Erythroblast (primary cell): Measurements from ENCODE around the gene TRAF3IP1.

Experiments
- GATA1 ChIP-seq: IDR thresholded peaks from 2 replicates; pipeline ENCODE4 v1.6.1; 2011; ENCODE audit warnings: low read depth, mild to moderate bottlenecking, control low read depth, low read length, moderate library complexity
- POLR2A ChIP-seq: IDR thresholded peaks from 2 replicates; pipeline ENCODE4 v1.6.1; 2011; ENCODE audit warnings: mild to moderate bottlenecking, low read length

DNA sequence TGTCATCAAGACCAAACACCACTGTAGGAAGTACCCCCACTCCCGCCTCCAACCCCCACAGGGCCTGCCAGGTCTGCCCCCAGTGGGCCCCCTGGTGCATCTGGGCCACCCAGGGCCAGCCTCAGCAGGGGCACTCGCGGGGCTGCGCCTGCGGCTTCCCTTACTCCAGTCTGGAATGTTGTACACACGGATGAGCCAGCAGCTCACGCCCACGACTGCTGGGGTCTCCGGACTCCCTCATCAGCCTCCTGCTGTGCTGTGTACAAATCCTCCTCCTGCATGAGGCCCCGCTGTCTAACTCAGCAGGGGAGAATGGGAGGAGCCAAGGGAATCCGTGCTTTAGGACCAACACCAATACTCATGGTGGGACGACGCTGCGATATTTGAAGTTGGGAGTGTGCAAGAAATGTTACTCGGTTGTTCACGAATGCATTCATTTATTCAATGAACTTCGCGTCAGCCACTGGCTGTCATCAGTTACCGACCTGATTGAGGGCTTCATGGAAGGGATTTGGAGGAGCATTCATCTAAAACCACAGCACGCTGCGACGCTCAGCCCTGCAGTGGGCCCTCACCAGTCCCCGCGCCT is 105.8 kb downstream of the TRAF3IP1 start:
- TF ChIP-seq POLR2A, result no peak
- TF ChIP-seq GATA1, result no peak
